IgD-negative memory B cell (primary cell): Measurements from ENCODE around the gene VGLL2. TPM values are rescaled to one million over a fixed set of nuclear protein-coding genes. Genes with fewer than 3 reads are reported as not detected.

Source experiments
- polyA plus RNA-seq: library from polyadenylated mRNA; unstranded; fragments of 300-500 nt; fragmentation: Illumina TruSeq; gene quantifications from one replicate; pipeline ENCODE4 v1.2.3, GENCODE V29; 2021

VGLL2 gene
- polyA plus RNA-seq, 1 donor from 2014 or later = not detected

Other genes with a start within 250 kb of the VGLL2 start
- not detected for gene ROS1, start 160.4 kb downstream of the VGLL2 start, polyA plus RNA-seq
- 0.60 TPM for gene DCBLD1, start 217.1 kb downstream of the VGLL2 start, polyA plus RNA-seq